ENCODE data around the gene KRTAP10-8.

DNA sequence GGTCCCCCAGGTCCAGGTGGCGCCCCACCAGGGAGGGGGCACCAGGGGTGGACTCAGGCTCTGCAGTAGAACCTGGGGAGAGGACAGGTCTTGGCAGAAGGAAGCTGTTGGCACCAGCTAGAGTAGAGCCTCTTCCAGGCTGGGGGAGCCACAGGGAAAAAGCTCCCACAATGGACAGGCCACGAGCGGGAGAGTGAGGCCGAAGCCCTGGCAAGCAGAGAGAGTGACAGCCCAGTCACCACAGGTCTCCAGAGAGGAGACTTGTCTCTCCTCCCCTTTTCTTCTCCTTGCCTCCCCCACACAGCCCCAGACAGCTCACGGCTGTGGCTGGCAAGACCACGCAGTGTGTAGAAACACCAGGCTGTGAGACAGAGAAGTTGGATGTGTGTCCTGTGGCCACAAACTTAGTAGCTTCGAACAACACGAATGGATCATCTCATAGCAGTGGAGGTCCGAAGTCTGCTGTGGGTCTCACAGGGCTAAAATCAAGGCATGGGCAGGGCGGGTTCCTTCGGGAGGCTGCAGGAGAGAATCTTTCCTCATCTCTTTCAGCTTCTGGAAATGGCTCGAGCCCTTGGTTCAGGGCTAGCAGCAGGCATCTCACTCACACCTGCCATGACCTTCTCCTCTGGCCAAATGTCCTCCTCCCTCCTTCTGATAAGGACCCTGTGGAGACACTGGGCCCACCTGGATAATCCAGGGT, 39.2 kb downstream of the KRTAP10-8 start:
- TF ChIP-seq, protein P1, sequence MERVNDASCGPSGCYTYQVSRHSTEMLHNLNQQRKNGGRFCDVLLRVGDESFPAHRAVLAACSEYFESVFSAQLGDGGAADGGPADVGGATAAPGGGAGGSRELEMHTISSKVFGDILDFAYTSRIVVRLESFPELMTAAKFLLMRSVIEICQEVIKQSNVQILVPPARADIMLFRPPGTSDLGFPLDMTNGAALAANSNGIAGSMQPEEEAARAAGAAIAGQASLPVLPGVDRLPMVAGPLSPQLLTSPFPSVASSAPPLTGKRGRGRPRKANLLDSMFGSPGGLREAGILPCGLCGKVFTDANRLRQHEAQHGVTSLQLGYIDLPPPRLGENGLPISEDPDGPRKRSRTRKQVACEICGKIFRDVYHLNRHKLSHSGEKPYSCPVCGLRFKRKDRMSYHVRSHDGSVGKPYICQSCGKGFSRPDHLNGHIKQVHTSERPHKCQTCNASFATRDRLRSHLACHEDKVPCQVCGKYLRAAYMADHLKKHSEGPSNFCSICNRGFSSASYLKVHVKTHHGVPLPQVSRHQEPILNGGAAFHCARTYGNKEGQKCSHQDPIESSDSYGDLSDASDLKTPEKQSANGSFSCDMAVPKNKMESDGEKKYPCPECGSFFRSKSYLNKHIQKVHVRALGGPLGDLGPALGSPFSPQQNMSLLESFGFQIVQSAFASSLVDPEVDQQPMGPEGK (CRISPR knock-in tag; IDR thresholded peaks at IDR 0.05; ENCODE audit: borderline replicate concordance) = no peak
- TF ChIP-seq CREB5 (CRISPR knock-in tag; IDR thresholded peaks at IDR 0.05; ENCODE audit: low read depth) (no peak), SNAI2 (CRISPR knock-in tag; IDR thresholded peaks at IDR 0.05) (no peak), ARNTL (CRISPR knock-in tag; IDR thresholded peaks at IDR 0.05; ENCODE audit: borderline replicate concordance, low read depth) (no peak), ZNF8 (CRISPR knock-in tag; IDR thresholded peaks at IDR 0.05) (no peak), ESRRG (CRISPR knock-in tag; IDR thresholded peaks at IDR 0.05) (no peak), BACH2 (CRISPR knock-in tag; IDR thresholded peaks at IDR 0.05; ENCODE audit: borderline replicate concordance) (no peak)

Data from SK-N-SH treated with all-trans-retinoic acid at 6 μM for 48 hours (cell line).